Fibroblast of lung (primary cell): ENCODE results near the gene MPC1L.

Experiments used
- EZH2 ChIP-seq: IDR thresholded peaks from 2 replicates; pipeline ENCODE4 v1.5.1; 2012; ENCODE audit warnings: low read length, control low read depth, mild to moderate bottlenecking; ENCODE audit errors: missing control alignments
- TF ChIP-seq, protein P1 (sequence below), 2 donors: IDR thresholded peaks in 1 of 2; conservative IDR thresholded peaks in 1 of 2; 1 replicate in 1 of 2; 2 replicates in 1 of 2; pipeline ENCODE4 v1.5.1; 2011 to 2012; ENCODE audit warnings: low read length in 2 of 2, control low read depth in 1 of 2, inconsistent platforms in 1 of 2, low read depth in 1 of 2, mild to moderate bottlenecking in 1 of 2

DNA sequence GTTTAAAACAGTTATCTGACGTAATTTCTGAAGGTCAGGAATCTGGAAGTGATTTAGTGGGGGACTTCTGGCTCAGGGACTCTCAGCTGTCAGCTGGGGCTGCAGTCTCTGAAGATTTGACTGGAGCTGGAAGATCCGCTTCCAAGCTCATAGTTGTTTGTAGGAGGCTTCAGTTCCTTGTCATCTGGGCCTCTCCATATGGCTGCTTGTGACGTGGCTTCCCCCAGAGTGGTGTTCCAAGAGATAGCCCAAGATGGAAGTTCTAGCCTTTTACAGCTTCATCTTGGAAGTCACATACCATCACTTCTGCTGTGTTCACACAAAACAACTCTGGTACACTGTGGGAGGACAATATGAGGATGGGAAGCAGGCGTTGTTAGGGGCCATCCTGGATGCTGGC, 2.1 kb downstream of the MPC1L start:
- TF ChIP-seq, protein P1, sequence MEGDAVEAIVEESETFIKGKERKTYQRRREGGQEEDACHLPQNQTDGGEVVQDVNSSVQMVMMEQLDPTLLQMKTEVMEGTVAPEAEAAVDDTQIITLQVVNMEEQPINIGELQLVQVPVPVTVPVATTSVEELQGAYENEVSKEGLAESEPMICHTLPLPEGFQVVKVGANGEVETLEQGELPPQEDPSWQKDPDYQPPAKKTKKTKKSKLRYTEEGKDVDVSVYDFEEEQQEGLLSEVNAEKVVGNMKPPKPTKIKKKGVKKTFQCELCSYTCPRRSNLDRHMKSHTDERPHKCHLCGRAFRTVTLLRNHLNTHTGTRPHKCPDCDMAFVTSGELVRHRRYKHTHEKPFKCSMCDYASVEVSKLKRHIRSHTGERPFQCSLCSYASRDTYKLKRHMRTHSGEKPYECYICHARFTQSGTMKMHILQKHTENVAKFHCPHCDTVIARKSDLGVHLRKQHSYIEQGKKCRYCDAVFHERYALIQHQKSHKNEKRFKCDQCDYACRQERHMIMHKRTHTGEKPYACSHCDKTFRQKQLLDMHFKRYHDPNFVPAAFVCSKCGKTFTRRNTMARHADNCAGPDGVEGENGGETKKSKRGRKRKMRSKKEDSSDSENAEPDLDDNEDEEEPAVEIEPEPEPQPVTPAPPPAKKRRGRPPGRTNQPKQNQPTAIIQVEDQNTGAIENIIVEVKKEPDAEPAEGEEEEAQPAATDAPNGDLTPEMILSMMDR (conservative IDR thresholded peaks at IDR 0.05 in 1 of 2, IDR thresholded peaks at IDR 0.05 in 1 of 2; ENCODE audit: low read depth in 1 of 2, low read length in 2 of 2): no peak
- TF ChIP-seq EZH2: no peak
